ENCODE data around the gene PCK2. TPM values are rescaled to one million over a fixed set of nuclear protein-coding genes. Genes with fewer than 3 reads are reported as not detected.

The PCK2 gene
- total RNA-seq, 1 experiment from 2014 or later: 48.9 TPM

- Histone ChIP-seq H4K8ac (replicated peaks; ENCODE audit: insufficient read length, low read depth, low read length) (no peak overlapping the region), H3K9ac (ENCODE audit: extremely low read depth, insufficient read length, low read length) (no peak overlapping the region), H2BK15ac (ENCODE audit: low read depth, low read length) (no peak overlapping the region), H2AK5ac (ENCODE audit: insufficient read length, low read length) (no peak overlapping the region), H3K4ac (ENCODE audit: low read depth, low read length) (no peak overlapping the region), H2BK12ac (ENCODE audit: insufficient read length, low read depth, low read length) (no peak overlapping the region), H3K9me3 (ENCODE audit: control insufficient read depth, low read depth, low read length) (no peaks in the 10 kb centered on the region), H3K27me3 (ENCODE audit: insufficient read depth, low read length) (no peaks in the 10 kb centered on the region; the same call in 1 of the 2 replicates), H3K14ac (ENCODE audit: insufficient read depth, low read length) (no peak overlapping the region), H2BK120ac (ENCODE audit: low read depth, low read length, poor library complexity, severe bottlenecking) (no peak overlapping the region), H3K18ac (ENCODE audit: insufficient read length, low read depth, low read length) (no peak overlapping the region), H3K56ac (ENCODE audit: insufficient read length, low read depth, low read length) (no peak overlapping the region), H3K23me2 (ENCODE audit: insufficient read length, low read depth, low read length, poor library complexity, severe bottlenecking) (peaks cover 4% of the 10 kb centered on the region), H3K79me2 (ENCODE audit: insufficient read depth, low read length) (no peaks in the 10 kb centered on the region), H3K27ac (ENCODE audit: insufficient read length, low read depth, low read length) (no peak overlapping the region), H4K91ac (ENCODE audit: insufficient read length, low read depth, low read length) (no peak overlapping the region), H2BK20ac (ENCODE audit: low read depth, low read length, poor library complexity, severe bottlenecking) (no peak overlapping the region), H2BK5ac (ENCODE audit: insufficient read length, low read length) (no peak overlapping the region), H2AFZ (ENCODE audit: low read length) (no peak overlapping the region), H4K20me1 (ENCODE audit: control insufficient read depth, insufficient read depth, insufficient read length) (no peaks in the 10 kb centered on the region), H4K5ac (ENCODE audit: insufficient read length, low read depth, low read length) (no peak overlapping the region), H3K79me1 (ENCODE audit: insufficient read depth, low read depth, low read length, poor library complexity, severe bottlenecking) (no peaks in the 10 kb centered on the region), H3K4me2 (ENCODE audit: insufficient read depth, insufficient read length, low read length) (no peak overlapping the region), H3T11ph (ENCODE audit: low read length) (no peak overlapping the region), H3K23ac (ENCODE audit: insufficient read length, low read depth, low read length) (no peak overlapping the region), H3K4me1 (ENCODE audit: insufficient read depth, low read length) (peaks cover 5% of the 10 kb centered on the region; the same call in 1 of the 2 replicates)
- peaks cover 32% of the 10 kb centered on the region for H3K27me3 Mint-ChIP-seq (ENCODE audit: low read depth)
- WGBS (ENCODE audit: extremely low coverage, insufficient read length, low lambda C conversion rate): no CpG with 5 or more reads among the region's 6 CpGs
- no peaks in the 10 kb centered on the region; a peak in 1 of 7 replicates for H3K36me3 Mint-ChIP-seq (ENCODE audit: insufficient read depth in 1 of 3, low read depth in 3 of 3)
- no peak overlapping the region; a peak in 1 of 7 replicates for H3K27ac Mint-ChIP-seq
- H3K4me3 Mint-ChIP-seq: peak overlapping the region; percentile 69 to 81
- H3K4me1 Mint-ChIP-seq: peaks cover 37 to 47% of the 10 kb centered on the region in 2 experiments
- TF ChIP-seq CTCF (conservative IDR thresholded peaks at IDR 0.05): no peak
- no peak for DNase-seq
- no peaks in the 10 kb centered on the region for H3K9me3 Mint-ChIP-seq
Observed at GRCh38 chr14:24080142-24080530, 14.0 kb upstream of the PCK2 start.

Data from H9 (cell line).